GM12873 (cell line): ENCODE results near the gene NR6A1.

Experiments
- TF ChIP-seq, protein P1 (sequence below): IDR thresholded peaks from 2 replicates; pipeline ENCODE4 v1.5.1; 2012; ENCODE audit warnings: low read depth, mild to moderate bottlenecking, moderate library complexity, low read length, control low read depth; ENCODE audit not compliant: insufficient read depth; ENCODE audit errors: missing control alignments

NR6A1 gene

GRCh38 chr9:124574534-124575375 lies 196.4 kb downstream of the NR6A1 start:
- TF ChIP-seq, protein P1, sequence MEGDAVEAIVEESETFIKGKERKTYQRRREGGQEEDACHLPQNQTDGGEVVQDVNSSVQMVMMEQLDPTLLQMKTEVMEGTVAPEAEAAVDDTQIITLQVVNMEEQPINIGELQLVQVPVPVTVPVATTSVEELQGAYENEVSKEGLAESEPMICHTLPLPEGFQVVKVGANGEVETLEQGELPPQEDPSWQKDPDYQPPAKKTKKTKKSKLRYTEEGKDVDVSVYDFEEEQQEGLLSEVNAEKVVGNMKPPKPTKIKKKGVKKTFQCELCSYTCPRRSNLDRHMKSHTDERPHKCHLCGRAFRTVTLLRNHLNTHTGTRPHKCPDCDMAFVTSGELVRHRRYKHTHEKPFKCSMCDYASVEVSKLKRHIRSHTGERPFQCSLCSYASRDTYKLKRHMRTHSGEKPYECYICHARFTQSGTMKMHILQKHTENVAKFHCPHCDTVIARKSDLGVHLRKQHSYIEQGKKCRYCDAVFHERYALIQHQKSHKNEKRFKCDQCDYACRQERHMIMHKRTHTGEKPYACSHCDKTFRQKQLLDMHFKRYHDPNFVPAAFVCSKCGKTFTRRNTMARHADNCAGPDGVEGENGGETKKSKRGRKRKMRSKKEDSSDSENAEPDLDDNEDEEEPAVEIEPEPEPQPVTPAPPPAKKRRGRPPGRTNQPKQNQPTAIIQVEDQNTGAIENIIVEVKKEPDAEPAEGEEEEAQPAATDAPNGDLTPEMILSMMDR = no peak

- TF ChIP-seq, protein P1 = no peak
Observed at GRCh38 chr9:124570942-124571666, 200.0 kb downstream of the NR6A1 start.

DNA sequence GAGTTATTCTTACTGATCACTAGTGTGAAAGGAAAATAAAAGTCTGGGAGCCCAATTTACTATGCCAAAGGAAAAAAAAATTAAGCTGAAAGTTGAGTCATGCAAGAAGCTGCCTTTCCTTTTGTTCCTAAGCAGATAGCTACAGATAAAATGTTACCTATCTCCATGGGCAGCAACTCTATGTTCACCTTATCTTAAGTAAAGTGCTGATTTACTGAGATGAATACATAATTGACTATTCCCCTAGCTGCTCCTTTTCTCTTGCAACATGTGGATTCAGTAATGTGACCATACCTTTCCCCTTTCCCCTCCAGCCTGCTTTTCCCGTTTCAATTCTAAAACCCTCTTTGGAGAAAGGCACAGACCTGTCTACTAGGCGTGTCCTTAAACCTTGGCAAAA lies 201.2 kb downstream of the NR6A1 start:
- TF ChIP-seq, protein P1 = no peak

GRCh38 chr9:124567362-124567761 lies 203.7 kb downstream of the NR6A1 start:
- TF ChIP-seq, protein P1 = no peak

- TF ChIP-seq, protein P1 = no peak
Observed at GRCh38 chr9:124562328-124562727, 208.8 kb downstream of the NR6A1 start.

GRCh38 chr9:124559871-124560270 lies 211.2 kb downstream of the NR6A1 start:
- TF ChIP-seq, protein P1 = no peak

DNA sequence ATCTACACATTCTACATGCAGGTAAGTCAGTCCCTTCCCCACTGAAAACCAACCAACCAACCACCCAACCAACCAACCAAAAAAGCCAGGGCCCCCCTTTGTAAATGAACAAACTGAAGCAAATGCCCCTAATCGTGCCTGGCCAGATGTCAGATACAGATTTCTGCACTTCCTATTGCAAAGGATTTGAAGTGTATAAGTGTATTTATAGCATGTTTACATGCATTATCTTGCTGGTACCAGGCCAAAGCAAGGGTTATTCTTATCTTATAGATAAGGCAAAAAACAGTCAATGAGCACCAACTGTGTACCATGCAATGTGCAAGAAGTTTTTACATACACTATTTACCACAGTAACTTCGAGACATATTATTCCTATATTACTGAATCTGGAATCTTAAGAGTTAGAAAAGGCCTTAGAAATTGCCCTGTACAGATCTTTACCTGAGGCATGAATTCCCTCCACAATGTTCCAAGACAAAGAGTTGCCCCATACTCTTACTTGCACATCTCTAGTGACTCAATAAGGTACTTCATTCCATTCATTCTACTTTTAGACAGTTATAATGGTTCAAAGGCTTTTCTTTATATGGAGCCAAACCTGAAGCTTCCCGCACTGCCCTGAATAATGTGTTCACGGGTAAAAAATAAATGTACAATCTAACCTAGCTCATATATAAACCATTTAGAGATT lies 212.2 kb downstream of the NR6A1 start:
- TF ChIP-seq, protein P1 = no peak
